ENCODE data around the gene LAD1. TPM values are rescaled to one million over a fixed set of nuclear protein-coding genes. Genes with fewer than 3 reads are reported as not detected.

Gene LAD1
- total and polyA plus RNA-seq, 2 of the 13 experiments (the other 11 are each of a cell fraction or from before 2014, with no cell fraction given): 10.8 to 65.6 TPM

- 9% methylated on average over 7 of the region's 7 CpGs for WGBS (ENCODE audit: low lambda C conversion rate)
- DNase-seq (ENCODE audit: low spot score): no peak
- no peak for FAIRE-seq
- intact Hi-C loops (cut with micrococcal nuclease; ENCODE audit: unreplicated experiment) (no loop called here), in situ Hi-C loops (cut with HindIII; ENCODE audit: extremely low pct_ligation_motif_present, low pct_unique_long_range_greater_than_20kb) (loop anchor here (5.0 kb wide), 1 partner anchor 104 kb away; no protein-coding TSS in a partner anchor)
- no TSS peak for BruUV-seq (replicated peaks)
- no peaks in the 10 kb centered on the region for H3K9me3 ChIP-seq (ENCODE audit: low read length)
- H3K4me2 ChIP-seq (ENCODE audit: low read depth, low read length): no peak overlapping the region
- CTCF ChIA-PET (ENCODE audit: low intra/inter-chr PET ratio, low total read pairs): no interaction called here
- no peaks in the 10 kb centered on the region for H4K20me1 ChIP-seq (ENCODE audit: insufficient read depth, low read length)
- H3K27ac ChIP-seq (ENCODE audit: extremely low read length, insufficient read depth, low read length): no peak overlapping the region
- H3K4me1 ChIP-seq (ENCODE audit: insufficient read depth, low read length): no peaks in the 10 kb centered on the region
- H3K36me3 ChIP-seq (replicated peaks in 1 of 2; ENCODE audit: control insufficient read depth in 1 of 2, insufficient read depth in 2 of 2, low read length in 2 of 2): no peaks in the 10 kb centered on the region
- POLR2A ChIA-PET: no interaction called here
- H2AFZ ChIP-seq (ENCODE audit: low read length): no peak overlapping the region
- no peak for ATAC-seq
- H3K4me3 ChIP-seq (replicated peaks in 1 of 3; ENCODE audit: insufficient read depth in 1 of 3, low read depth in 2 of 3, low read length in 3 of 3): no peak overlapping the region
- no peak overlapping the region for H3K9ac ChIP-seq (ENCODE audit: insufficient read depth, low read depth, low read length)
- peaks cover 17 to 43% of the 10 kb centered on the region in 2 experiments for H3K27me3 ChIP-seq (ENCODE audit: control insufficient read depth in 1 of 2, insufficient read depth in 2 of 2, low read length in 2 of 2)
- no peaks in the 10 kb centered on the region for H3K79me2 ChIP-seq (ENCODE audit: insufficient read depth, low read length)
- TF ChIP-seq ZNF589 (CRISPR knock-in tag; conservative IDR thresholded peaks at IDR 0.05): no peak
- TF ChIP-seq FOXK1 (CRISPR knock-in tag; IDR thresholded peaks at IDR 0.05; ENCODE audit: borderline replicate concordance, low read depth): no peak
- TF ChIP-seq ZBTB3 (CRISPR knock-in tag; IDR thresholded peaks at IDR 0.05; ENCODE audit: borderline replicate concordance, low read depth): no peak
- no peak for TF ChIP-seq TFAP4 (IDR thresholded peaks at IDR 0.05; ENCODE audit: borderline replicate concordance, low read depth)
- no peak for TF ChIP-seq CENPBD1 (CRISPR knock-in tag; IDR thresholded peaks at IDR 0.05; ENCODE audit: borderline replicate concordance, low read depth)
- TF ChIP-seq SIX4 (CRISPR knock-in tag; IDR thresholded peaks at IDR 0.05): no peak
- TF ChIP-seq U2AF2 (IDR thresholded peaks at IDR 0.05; ENCODE audit: low read depth, low read length): no peak
- TF ChIP-seq MIXL1 (CRISPR knock-in tag; IDR thresholded peaks at IDR 0.05): no peak
- TF ChIP-seq TRAFD1 (CRISPR knock-in tag; IDR thresholded peaks at IDR 0.05; ENCODE audit: borderline replicate concordance): no peak
- TF ChIP-seq KIAA2018 (CRISPR knock-in tag; IDR thresholded peaks at IDR 0.05; ENCODE audit: borderline replicate concordance): no peak
- no peak for TF ChIP-seq FOXA3 (CRISPR knock-in tag; IDR thresholded peaks at IDR 0.05)
- no peak for TF ChIP-seq TMF1 (CRISPR knock-in tag; IDR thresholded peaks at IDR 0.05; ENCODE audit: low read depth)
- no peak for TF ChIP-seq AGO1 (IDR thresholded peaks at IDR 0.05; ENCODE audit: low read depth, low read length, poor library complexity, severe bottlenecking)
- no peak for TF ChIP-seq ZFP36L2 (CRISPR knock-in tag; IDR thresholded peaks at IDR 0.05)
- TF ChIP-seq ZNF317 (CRISPR knock-in tag; IDR thresholded peaks at IDR 0.05): no peak
These were observed 32.4 kb downstream of the LAD1 start for GRCh38 chr1:201366696-201367095.

Data from HepG2 (cell line).